ENCODE results near the gene TRIM2. TPM values are rescaled to one million over a fixed set of nuclear protein-coding genes. Genes with fewer than 3 reads are reported as not detected.

The TRIM2 gene
- total RNA-seq, 2 experiments from 2014 or later = 1.9 to 3.4 TPM

DNA sequence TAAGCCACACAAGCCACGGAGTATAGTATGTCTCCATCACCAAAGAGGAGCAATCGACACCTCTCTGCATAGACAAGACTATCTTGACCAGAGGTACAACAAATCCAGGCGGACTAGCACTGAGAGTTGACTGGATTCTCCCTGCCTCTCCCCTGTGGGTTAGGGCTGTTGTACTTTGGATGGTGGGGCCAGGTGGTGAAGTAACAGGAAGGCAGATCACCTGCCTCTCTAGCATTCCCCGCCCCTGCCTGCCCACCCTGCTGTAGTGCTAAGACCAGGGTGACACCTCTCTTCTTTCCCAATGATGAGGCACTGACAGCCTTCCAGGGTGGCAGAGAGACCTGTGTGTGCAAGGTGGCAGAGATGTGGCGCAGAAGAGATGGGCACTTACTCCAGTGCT lies 47.5 kb upstream of the TRIM2 start:
- POLR2A ChIA-PET = no interaction called here
- Mint-ChIP-seq H3K36me3 (ENCODE audit: low read depth) (no peaks in the 10 kb centered on the region), H3K4me3 (no peak overlapping the region)

DNA sequence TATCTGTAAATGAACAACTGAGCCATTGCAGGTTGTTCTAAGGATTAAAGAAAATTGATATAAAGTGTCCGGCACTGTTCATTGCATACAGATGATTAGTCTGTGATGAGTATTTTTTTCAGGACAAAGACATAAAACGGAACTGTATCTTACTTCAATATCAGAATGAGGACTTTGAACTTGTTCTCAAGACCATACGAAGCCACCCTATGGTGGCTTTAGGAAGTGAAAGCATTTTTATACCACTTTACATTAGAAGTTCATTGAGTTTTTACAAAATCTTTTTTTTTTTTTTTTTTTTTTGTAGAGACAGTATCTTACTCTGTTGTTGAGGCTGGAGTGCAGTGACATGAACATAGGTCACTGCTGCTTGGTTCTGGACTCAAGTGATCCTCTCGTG lies 45.2 kb upstream of the TRIM2 start:
- Histone ChIP-seq H3K27me3 (ENCODE audit: control insufficient read depth in 1 of 2, insufficient read depth in 2 of 2, low read length in 2 of 2) (no peaks in the 10 kb centered on the region), H3K4me3 (ENCODE audit: low read length) (no peak overlapping the region), H3K27ac (ENCODE audit: low read depth in 1 of 2, low read length in 2 of 2) (no peak overlapping the region), H3K9me3 (ENCODE audit: control insufficient read depth in 1 of 2, insufficient read depth in 1 of 2, low read length in 2 of 2) (no peaks in the 10 kb centered on the region), H3K36me3 (ENCODE audit: insufficient read depth, low read length) (no peaks in the 10 kb centered on the region), H3K4me1 (ENCODE audit: insufficient read depth, low read length) (peaks cover 10% of the 10 kb centered on the region)
- peak in 3 of 14 experiments; percentile 16 to 38 (median 33) for DNase-seq
- Mint-ChIP-seq H3K27me3 (no peaks in the 10 kb centered on the region), H3K36me3 (ENCODE audit: low read depth) (no peaks in the 10 kb centered on the region), H3K27ac (no peak overlapping the region), H3K4me1 (ENCODE audit: low read depth) (peaks cover 39% of the 10 kb centered on the region), H3K9me3 (no peaks in the 10 kb centered on the region), H3K4me3 (no peak overlapping the region)
- ChIA-PET CTCF (interaction anchor here (0.6 to 2.0 kb wide), 4 partner anchors 11 to 180 kb away, joined by 3 to 8 read pairs (median 4); no protein-coding TSS in a partner anchor), POLR2A (no interaction called here)
- peak; percentile 45 for ATAC-seq (ENCODE audit: poor library complexity)
- TF ChIP-seq, protein P1, sequence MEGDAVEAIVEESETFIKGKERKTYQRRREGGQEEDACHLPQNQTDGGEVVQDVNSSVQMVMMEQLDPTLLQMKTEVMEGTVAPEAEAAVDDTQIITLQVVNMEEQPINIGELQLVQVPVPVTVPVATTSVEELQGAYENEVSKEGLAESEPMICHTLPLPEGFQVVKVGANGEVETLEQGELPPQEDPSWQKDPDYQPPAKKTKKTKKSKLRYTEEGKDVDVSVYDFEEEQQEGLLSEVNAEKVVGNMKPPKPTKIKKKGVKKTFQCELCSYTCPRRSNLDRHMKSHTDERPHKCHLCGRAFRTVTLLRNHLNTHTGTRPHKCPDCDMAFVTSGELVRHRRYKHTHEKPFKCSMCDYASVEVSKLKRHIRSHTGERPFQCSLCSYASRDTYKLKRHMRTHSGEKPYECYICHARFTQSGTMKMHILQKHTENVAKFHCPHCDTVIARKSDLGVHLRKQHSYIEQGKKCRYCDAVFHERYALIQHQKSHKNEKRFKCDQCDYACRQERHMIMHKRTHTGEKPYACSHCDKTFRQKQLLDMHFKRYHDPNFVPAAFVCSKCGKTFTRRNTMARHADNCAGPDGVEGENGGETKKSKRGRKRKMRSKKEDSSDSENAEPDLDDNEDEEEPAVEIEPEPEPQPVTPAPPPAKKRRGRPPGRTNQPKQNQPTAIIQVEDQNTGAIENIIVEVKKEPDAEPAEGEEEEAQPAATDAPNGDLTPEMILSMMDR (IDR thresholded peaks at IDR 0.05) = no peak
- intact Hi-C loops (cut with DNase I, micrococcal nuclease) = loop anchor here in 1 of 2 experiments (5.0 kb wide), 1 partner anchor 83 kb away; no protein-coding TSS in a partner anchor

More for the DNA sequence above, 47.5 kb upstream of the TRIM2 start:
- Histone ChIP-seq H3K27me3 (ENCODE audit: control insufficient read depth in 1 of 2, insufficient read depth in 2 of 2, low read length in 2 of 2) (no peaks in the 10 kb centered on the region), H3K36me3 (ENCODE audit: insufficient read depth, low read length) (no peaks in the 10 kb centered on the region), H3K4me1 (ENCODE audit: insufficient read depth, low read length) (peaks cover 30% of the 10 kb centered on the region), H3K4me3 (ENCODE audit: low read length) (no peak overlapping the region), H3K9me3 (ENCODE audit: control insufficient read depth in 1 of 2, insufficient read depth in 1 of 2, low read length in 2 of 2) (no peaks in the 10 kb centered on the region), H3K27ac (ENCODE audit: low read depth in 1 of 2, low read length in 2 of 2) (no peak overlapping the region)
- H3K9me3 Mint-ChIP-seq = no peaks in the 10 kb centered on the region
- CTCF ChIA-PET = interaction anchor here (2.3 kb wide), 1 partner anchor 14 kb away, joined by 13 read pairs; no protein-coding TSS in a partner anchor
- DNase-seq (no peak), ATAC-seq (ENCODE audit: poor library complexity) (no peak)
- intact Hi-C loops (cut with DNase I, micrococcal nuclease) = loop anchor here in 1 of 2 experiments (5.0 kb wide), 1 partner anchor 86 kb away; no protein-coding TSS in a partner anchor
- no peaks in the 10 kb centered on the region for H3K27me3 Mint-ChIP-seq
- peaks cover 61% of the 10 kb centered on the region for H3K4me1 Mint-ChIP-seq (ENCODE audit: low read depth)
- no peak overlapping the region for H3K27ac Mint-ChIP-seq
- TF ChIP-seq, protein P1 (IDR thresholded peaks at IDR 0.05) = no peak

DNA sequence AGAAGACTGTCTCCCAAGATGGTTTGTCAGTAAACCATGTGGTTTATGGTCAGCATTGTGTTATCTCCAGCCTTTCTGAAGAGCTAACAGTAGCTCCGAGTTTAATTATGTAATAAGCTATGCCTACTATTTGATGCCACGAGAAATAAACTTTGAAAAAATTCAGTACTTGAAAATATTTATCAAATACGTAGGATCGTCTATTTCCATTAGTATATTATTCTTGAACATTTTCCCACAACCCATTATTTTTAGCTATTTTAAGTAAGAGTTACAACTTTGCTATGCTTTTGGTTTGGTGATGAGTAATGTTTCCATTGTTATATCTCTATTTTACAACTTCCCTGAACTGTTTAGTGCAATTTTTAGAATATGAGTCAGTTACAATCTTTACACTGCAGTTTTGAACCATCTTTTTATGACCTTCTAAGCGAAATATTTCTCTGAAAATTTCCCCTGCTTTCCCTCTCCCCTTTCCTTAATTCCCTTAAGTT lies 44.5 kb upstream of the TRIM2 start:
- CTCF ChIA-PET = interaction anchor here (0.6 to 2.0 kb wide), 4 partner anchors 11 to 179 kb away, joined by 3 to 8 read pairs (median 4); no protein-coding TSS in a partner anchor
- H3K4me1 ChIP-seq (ENCODE audit: insufficient read depth, low read length) = peaks cover 6% of the 10 kb centered on the region
- H3K27ac ChIP-seq (ENCODE audit: low read depth in 1 of 2, low read length in 2 of 2) = no peak overlapping the region
- no peaks in the 10 kb centered on the region for H3K9me3 Mint-ChIP-seq
- H3K4me1 Mint-ChIP-seq (ENCODE audit: low read depth) = peaks cover 31% of the 10 kb centered on the region
- intact Hi-C loops (cut with DNase I, micrococcal nuclease) = loop anchor here in 1 of 2 experiments (5.0 kb wide), 1 partner anchor 83 kb away; no protein-coding TSS in a partner anchor
- TF ChIP-seq, protein P1 (IDR thresholded peaks at IDR 0.05) = no peak
- no peak overlapping the region for H3K4me3 ChIP-seq (ENCODE audit: low read length)
- H3K27me3 ChIP-seq (ENCODE audit: control insufficient read depth in 1 of 2, insufficient read depth in 2 of 2, low read length in 2 of 2) = no peaks in the 10 kb centered on the region
- no peaks in the 10 kb centered on the region for H3K27me3 Mint-ChIP-seq
- H3K36me3 Mint-ChIP-seq (ENCODE audit: low read depth) = no peaks in the 10 kb centered on the region
- no peak for DNase-seq
- H3K4me3 Mint-ChIP-seq = no peak overlapping the region
- no peaks in the 10 kb centered on the region for H3K9me3 ChIP-seq (ENCODE audit: control insufficient read depth in 1 of 2, insufficient read depth in 1 of 2, low read length in 2 of 2)
- POLR2A ChIA-PET = no interaction called here
- H3K27ac Mint-ChIP-seq = no peak overlapping the region
- no peaks in the 10 kb centered on the region for H3K36me3 ChIP-seq (ENCODE audit: insufficient read depth, low read length)
- ATAC-seq (ENCODE audit: poor library complexity) = no peak
